Upper lobe of left lung (tissue), 6 donors: ENCODE data around the gene FAM180B. TPM values are rescaled to one million over a fixed set of nuclear protein-coding genes. Genes with fewer than 3 reads are reported as not detected.
"Not testable (repeated sequence)": the region's sequence is repeated elsewhere in the genome, so short reads cannot be mapped to it uniquely, and the experiment has no call there.

Experiments used
- ATAC-seq, 2 donors: fragments of 200-7000 bp; cut with Tn5 transposase; one replicate each; pipeline ENCODE4 v1.9.1; 2022; ENCODE audit warnings: mild to moderate bottlenecking in 2 of 2, moderate library complexity in 2 of 2; ENCODE audit not compliant: low FRiP score in 2 of 2
- DNase-seq, 2 donors: peaks; one replicate each; pipeline ENCODE4 v3.0.0-alpha.2; 2019 to 2020
- H3K27ac ChIP-seq, 4 donors: fragments of 200-600 bp; sonication (generic); one replicate each; pipeline ENCODE4 v1.5.1; 2016 to 2019
- H3K27me3 ChIP-seq, 4 donors: fragments of 200-600 bp; sonication (generic); one replicate each; pipeline ENCODE4 v1.5.1; 2017 to 2019
- H3K36me3 ChIP-seq, 4 donors: fragments of 200-600 bp; sonication (generic); one replicate each; pipeline ENCODE4 v1.5.1; 2016 to 2019
- H3K4me1 ChIP-seq, 4 donors: fragments of 200-600 bp; sonication (generic); one replicate each; pipeline ENCODE4 v1.5.1; 2018 to 2019
- H3K4me3 ChIP-seq, 4 donors: fragments of 200-600 bp; sonication (generic); one replicate each; pipeline ENCODE4 v1.5.1; 2017 to 2019; ENCODE audit warnings: mild to moderate bottlenecking in 2 of 4, moderate library complexity in 1 of 4
- H3K9me3 ChIP-seq, 4 donors: fragments of 200-600 bp; sonication (generic); one replicate each; pipeline ENCODE4 v1.5.1; 2018 to 2019
- EP300 ChIP-seq, 4 donors: sonication (generic); formaldehyde crosslinking; IDR thresholded peaks; one replicate each; pipeline ENCODE4 v1.5.1; 2017; ENCODE audit warnings: antibody characterized with exemption in 4 of 4, control low read depth in 2 of 4
- POLR2A ChIP-seq, 4 donors: fragments of 450-650 bp; IDR thresholded peaks; one replicate each; pipeline ENCODE4 v1.5.1; 2016 to 2017; ENCODE audit warnings: antibody characterized with exemption in 4 of 4, mild to moderate bottlenecking in 2 of 4
- POLR2AphosphoS5 ChIP-seq, 2 donors: sonication (generic); formaldehyde crosslinking; IDR thresholded peaks; one replicate each; pipeline ENCODE4 v1.5.1; 2017; ENCODE audit warnings: antibody characterized with exemption in 2 of 2
- WGBS, 2 donors: methylation state at CpG; one replicate each; pipeline ENCODE4 v1.1.5; 2017 to 2018; 5-methylcytosine and 5-hydroxymethylcytosine counted together
- total RNA-seq, 6 donors: library from RNA; depleted of rRNA in 4 of 6; stranded (reverse); fragments of >200 nt in 4 of 6; gene quantifications; one replicate each; pipeline versions ENCODE4 v1.1.0 to v1.2.1, GENCODE V29; 2016 to 2021
- TF ChIP-seq, protein P1 (sequence below), 6 experiments: fragments of 450-650 bp in 4 of 6; fragments of 200-600 bp in 2 of 6; sonication (generic) in 2 of 6; IDR thresholded peaks; one replicate each; pipeline ENCODE4 v1.5.1; 2016 to 2019; ENCODE audit warnings: antibody characterized with exemption in 6 of 6
- donor health status: DM: no; HTN: no; CAD: no; lungs with moderate emphysema.
- donor health status: DM: no; HTN: yes; CAD: no; lungs with severe emphysema.

FAM180B gene
- total RNA-seq, 6 donors from 2014 or later: 0.14 to 0.30 TPM; not detected in 4

DNA sequence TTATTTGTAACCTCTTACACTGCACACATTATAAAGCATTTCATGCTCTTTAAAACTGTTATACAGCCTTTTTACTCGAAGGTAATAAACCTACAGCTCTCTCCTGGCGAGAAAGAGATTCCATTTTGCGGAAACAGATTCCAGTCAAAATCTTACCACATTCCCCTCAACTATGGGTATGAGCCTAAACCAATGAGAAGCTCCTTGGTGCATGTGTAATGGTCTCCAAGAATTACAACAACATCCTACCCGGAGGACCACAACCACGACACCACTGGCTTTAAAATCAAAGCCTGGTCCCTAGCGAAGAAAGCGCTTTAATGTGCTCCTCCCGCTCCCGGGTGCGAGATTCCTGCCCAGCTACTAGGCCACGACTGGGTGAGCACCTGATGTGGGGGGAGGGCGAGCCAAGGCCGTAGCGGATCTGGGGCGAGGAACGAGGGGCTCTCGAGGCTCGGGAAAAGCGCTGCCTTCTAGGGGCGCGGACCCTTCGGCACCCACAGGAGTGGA lies 34.4 kb upstream of the FAM180B start:
- Histone ChIP-seq H3K9me3 (no peaks in the 10 kb centered on the region), H3K36me3 (no peaks in the 10 kb centered on the region), H3K27ac (peak overlapping the region; percentile 91 to 95 (median 95)), H3K4me3 (peak overlapping the region; percentile 59 to 97 (median 92)), H3K4me1 (peaks cover 36 to 58% (median 40%) of the 10 kb centered on the region in 4 donors), H3K27me3 (no peaks in the 10 kb centered on the region)
- DNase-seq (peak in 1 of 2 donors; percentile 34), ATAC-seq (peak; percentile 36 to 48)
- 2 to 9% methylated on average over 10 to 22 of the region's 22 CpGs for WGBS, 2 donors
- TF ChIP-seq POLR2AphosphoS5 (IDR thresholded peaks at IDR 0.05) (no peak), EP300 (IDR thresholded peaks at IDR 0.05) (no peak), POLR2A (IDR thresholded peaks at IDR 0.05) (no peak)
- TF ChIP-seq, protein P1, sequence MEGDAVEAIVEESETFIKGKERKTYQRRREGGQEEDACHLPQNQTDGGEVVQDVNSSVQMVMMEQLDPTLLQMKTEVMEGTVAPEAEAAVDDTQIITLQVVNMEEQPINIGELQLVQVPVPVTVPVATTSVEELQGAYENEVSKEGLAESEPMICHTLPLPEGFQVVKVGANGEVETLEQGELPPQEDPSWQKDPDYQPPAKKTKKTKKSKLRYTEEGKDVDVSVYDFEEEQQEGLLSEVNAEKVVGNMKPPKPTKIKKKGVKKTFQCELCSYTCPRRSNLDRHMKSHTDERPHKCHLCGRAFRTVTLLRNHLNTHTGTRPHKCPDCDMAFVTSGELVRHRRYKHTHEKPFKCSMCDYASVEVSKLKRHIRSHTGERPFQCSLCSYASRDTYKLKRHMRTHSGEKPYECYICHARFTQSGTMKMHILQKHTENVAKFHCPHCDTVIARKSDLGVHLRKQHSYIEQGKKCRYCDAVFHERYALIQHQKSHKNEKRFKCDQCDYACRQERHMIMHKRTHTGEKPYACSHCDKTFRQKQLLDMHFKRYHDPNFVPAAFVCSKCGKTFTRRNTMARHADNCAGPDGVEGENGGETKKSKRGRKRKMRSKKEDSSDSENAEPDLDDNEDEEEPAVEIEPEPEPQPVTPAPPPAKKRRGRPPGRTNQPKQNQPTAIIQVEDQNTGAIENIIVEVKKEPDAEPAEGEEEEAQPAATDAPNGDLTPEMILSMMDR (IDR thresholded peaks at IDR 0.05): no peak

DNA sequence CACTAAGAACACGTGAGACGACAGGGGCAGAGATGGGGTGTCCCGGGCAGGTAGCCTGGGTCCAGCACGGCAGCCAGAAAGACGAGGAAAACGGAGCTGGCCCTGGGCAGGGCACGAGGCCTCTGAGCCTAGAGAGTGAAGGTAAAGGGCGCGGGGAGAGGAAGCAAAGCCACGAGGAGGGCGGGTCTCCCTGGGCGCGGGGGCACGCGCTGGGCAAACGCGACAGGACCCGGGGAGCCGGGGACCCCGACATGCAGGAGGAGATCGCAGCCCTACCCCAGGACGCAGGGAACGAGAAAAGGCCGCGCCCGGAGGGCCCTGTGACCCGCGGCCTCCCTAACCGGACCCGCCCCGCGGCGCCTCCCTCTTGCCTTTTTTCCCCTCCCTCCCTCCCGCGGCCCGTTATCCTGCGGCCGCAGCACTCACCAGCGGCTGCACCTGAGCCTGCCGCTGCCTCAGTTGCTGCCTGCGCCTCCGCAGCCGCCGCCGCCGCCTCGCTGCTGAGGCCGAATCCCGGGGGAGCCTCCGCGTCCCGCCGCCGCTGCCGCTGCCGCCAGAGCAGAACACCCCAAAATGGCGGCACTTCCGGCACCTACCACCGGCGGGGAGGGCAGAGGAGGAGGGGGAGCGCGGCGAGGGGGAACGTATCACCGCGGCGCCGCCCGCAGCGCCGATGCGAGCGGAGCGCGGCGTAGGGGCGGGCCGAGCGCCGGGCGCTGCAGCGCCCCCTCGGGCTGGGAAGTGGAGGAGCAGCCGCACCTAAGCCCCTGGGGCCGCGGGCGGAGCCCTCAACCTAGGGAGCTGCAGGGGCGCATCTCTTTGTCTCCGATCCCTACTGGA lies 33.7 kb upstream of the FAM180B start, which contains the start of gene CELF1:
Gene CELF1 (minus strand): TSS at position 567 of the 840 bp plus-strand sequence. CDS start 53,609 bp downstream, outside the sequence.
- Histone ChIP-seq H3K27me3 (no peaks in the 10 kb centered on the region), H3K4me1 (peaks cover 29 to 51% (median 33%) of the 10 kb centered on the region in 4 donors), H3K36me3 (no peaks in the 10 kb centered on the region), H3K4me3 (peak within 1 kb of the TSS; percentile 59 to 97 (median 92)), H3K9me3 (no peaks in the 10 kb centered on the region), H3K27ac (peak within 1 kb of the TSS; percentile 91 to 95 (median 95))
- ATAC-seq (peak; percentile 99), DNase-seq (peak; percentile 93 to 97)
- TF ChIP-seq EP300 (IDR thresholded peaks at IDR 0.05): peak in 1 of 4 donors; percentile 20
- TF ChIP-seq POLR2AphosphoS5 (IDR thresholded peaks at IDR 0.05): peak; percentile 89 to 91
- TF ChIP-seq, protein P1 (IDR thresholded peaks at IDR 0.05): peak; percentile 97 to 98 (median 98)
- TF ChIP-seq POLR2A (IDR thresholded peaks at IDR 0.05): peak in 2 of 4 donors; percentile 62 to 84
- WGBS, 2 donors: 0% methylated on average over 27 to 72 of the region's 89 CpGs

DNA sequence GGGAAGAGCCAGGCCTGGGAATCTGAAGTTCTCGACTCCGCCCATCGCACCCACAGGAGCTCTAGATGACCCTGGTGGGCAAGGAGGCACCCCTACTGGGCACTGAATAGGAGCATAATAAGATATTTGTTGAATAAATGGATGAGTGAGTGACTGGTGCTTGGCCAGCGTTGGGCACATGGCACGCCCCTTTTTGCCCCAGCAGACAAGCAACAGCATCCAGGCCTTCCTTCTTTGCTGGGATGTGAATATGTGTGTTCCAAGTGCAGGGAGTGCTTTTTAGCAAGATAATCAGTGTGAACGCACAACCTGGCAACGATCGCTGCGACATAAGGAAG lies 33.1 kb upstream of the FAM180B start:
- Histone ChIP-seq H3K27me3 (no peaks in the 10 kb centered on the region), H3K4me1 (peaks cover 23 to 45% (median 28%) of the 10 kb centered on the region in 4 donors), H3K27ac (peak overlapping the region; percentile 91 to 95 (median 95)), H3K4me3 (peak overlapping the region in 3 of 4 donors; percentile 59 to 97 (median 88)), H3K36me3 (no peaks in the 10 kb centered on the region), H3K9me3 (no peaks in the 10 kb centered on the region)
- no peak for DNase-seq
- ATAC-seq: peak; percentile 27 to 66
- TF ChIP-seq POLR2A (IDR thresholded peaks at IDR 0.05) (no peak), POLR2AphosphoS5 (IDR thresholded peaks at IDR 0.05) (no peak), EP300 (IDR thresholded peaks at IDR 0.05) (no peak)
- TF ChIP-seq, protein P1 (IDR thresholded peaks at IDR 0.05): no peak
- 22 to 24% methylated on average over 6 to 8 of the region's 9 CpGs for WGBS, 2 donors

DNA sequence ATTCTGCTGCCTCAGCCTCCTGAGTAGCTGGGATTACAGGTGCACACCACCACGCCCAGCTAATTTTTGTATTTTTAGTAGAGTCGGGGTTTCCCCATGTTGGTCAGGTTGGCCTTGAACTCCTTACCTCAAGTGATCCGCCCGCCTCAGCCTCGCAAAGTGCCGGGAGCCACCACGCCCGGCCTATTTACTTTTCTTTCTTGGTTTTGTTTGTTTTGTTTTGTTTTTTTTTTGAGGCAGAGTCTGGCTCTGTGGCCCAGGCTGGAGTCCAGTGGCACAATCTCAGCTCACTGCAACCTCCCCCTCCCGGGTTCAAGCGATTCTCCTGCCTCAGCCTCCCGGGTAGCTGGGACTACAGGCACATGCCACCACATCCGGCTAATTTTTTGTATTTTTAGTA lies 29.5 kb upstream of the FAM180B start:
- ATAC-seq: not testable (repeated sequence)
- 90 to 92% methylated on average over 12 of the region's 12 CpGs for WGBS, 2 donors

DNA sequence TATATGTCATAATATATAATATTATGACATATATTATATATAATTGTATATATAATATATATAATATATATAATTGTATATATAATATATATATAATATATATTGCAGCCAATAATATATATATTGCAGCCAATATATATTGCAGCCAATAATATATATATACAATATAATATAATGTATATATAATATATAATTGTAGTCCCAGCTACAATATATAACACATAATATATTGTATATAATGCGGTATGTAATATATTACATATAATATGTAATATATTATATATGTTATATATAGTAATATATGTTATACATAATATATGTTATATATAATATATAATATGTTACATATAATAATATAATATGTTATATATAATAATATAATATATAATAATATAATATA lies 27.8 kb upstream of the FAM180B start:
- DNase-seq (no peak), ATAC-seq (no peak)
- H3K4me3 ChIP-seq: no peak overlapping the region
- no peak overlapping the region for H3K27ac ChIP-seq
- no peaks in the 10 kb centered on the region for H3K27me3 ChIP-seq
- no peaks in the 10 kb centered on the region for H3K36me3 ChIP-seq
- TF ChIP-seq POLR2A (IDR thresholded peaks at IDR 0.05): no peak
- TF ChIP-seq POLR2AphosphoS5 (IDR thresholded peaks at IDR 0.05): no peak
- TF ChIP-seq, protein P1 (IDR thresholded peaks at IDR 0.05): no peak
- no peak for TF ChIP-seq EP300 (IDR thresholded peaks at IDR 0.05)
- H3K9me3 ChIP-seq: no peaks in the 10 kb centered on the region
- H3K4me1 ChIP-seq: peaks cover 0 to 2% (median under 1%) of the 10 kb centered on the region in 4 donors
- 100% methylated on average over 1 of the region's 1 CpG for WGBS, 2 donors

More for the DNA sequence above, 29.5 kb upstream of the FAM180B start:
- not testable (repeated sequence) for H3K27ac ChIP-seq, DNase-seq, H3K36me3 ChIP-seq, H3K4me3 ChIP-seq, H3K9me3 ChIP-seq, H3K27me3 ChIP-seq
- H3K4me1 ChIP-seq: peaks cover 0 to 10% (median 3%) of the 10 kb centered on the region in 4 donors
